Measurements from ENCODE around the gene XPO1.
"Not testable (repeated sequence)": the region's sequence is repeated elsewhere in the genome, so short reads cannot be mapped to it uniquely, and the experiment has no call there.

The XPO1 gene

GRCh38 chr2:61465045-61465444 is 73.1 kb downstream of the XPO1 start:
- peaks cover 21% of the 10 kb centered on the region; the same call in 1 of the 2 replicates for H3K4me1 ChIP-seq (ENCODE audit: control insufficient read depth, insufficient read depth, low read length)

DNA sequence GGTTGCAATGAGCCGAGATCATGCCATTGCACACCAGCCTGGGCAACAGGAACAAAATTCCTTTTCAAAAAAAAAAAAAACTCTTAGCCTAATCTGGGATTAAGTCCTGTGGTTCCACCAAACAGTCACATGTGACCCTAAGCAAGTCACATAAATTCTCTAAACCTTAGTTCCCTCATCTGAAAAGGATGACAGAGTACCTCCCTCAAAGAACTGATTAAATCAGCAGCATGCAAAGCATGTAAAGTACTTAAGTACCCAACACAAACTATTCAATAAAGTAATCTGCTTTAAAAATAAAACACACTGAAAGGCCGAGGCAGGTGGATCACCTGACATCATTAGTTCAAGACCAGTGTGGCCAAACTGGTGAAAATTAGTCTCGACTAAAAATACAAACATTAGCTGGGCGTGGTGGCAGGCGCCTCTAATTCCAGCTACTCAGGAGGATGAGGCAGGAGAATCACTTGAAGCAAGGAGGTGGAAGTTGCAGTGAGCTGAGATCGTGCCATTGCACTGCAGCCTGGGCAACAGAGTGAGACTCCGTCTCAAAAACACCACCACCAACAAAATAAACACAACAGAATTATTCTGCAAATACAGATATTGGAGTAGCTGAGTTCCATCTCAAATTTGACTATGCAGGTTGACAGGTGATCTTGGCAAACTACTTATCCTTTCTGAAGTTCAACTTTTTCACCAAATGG is 74.2 kb downstream of the XPO1 start:
- H3K4me1 ChIP-seq (ENCODE audit: control insufficient read depth, insufficient read depth, low read length), result 0 out of 2 replicates have a peak, but pooled peaks cover 17% of the 10 kb centered on the region
- no peak overlapping the region for H3K9ac ChIP-seq (ENCODE audit: low read length)
- H3K4me3 ChIP-seq (ENCODE audit: low read depth, low read length), result no peak overlapping the region
- no peak overlapping the region for H3K27ac ChIP-seq (ENCODE audit: low read depth, low read length)
- H3K36me3 ChIP-seq (ENCODE audit: control insufficient read depth, insufficient read depth, low read length), result peaks cover 11% of the 10 kb centered on the region
- no peaks in the 10 kb centered on the region for H3K9me3 ChIP-seq (ENCODE audit: control insufficient read depth, insufficient read depth, low read depth, low read length)
- H3K27me3 ChIP-seq (ENCODE audit: control insufficient read depth, insufficient read depth, low read length), result no peaks in the 10 kb centered on the region

More at GRCh38 chr2:61465045-61465444, 73.1 kb downstream of the XPO1 start:
- Histone ChIP-seq H3K27me3 (ENCODE audit: control insufficient read depth, insufficient read depth, low read length) (no peaks in the 10 kb centered on the region), H3K9ac (ENCODE audit: low read length) (no peak overlapping the region), H3K36me3 (ENCODE audit: control insufficient read depth, insufficient read depth, low read length) (peaks cover 11% of the 10 kb centered on the region), H3K4me3 (ENCODE audit: low read depth, low read length) (no peak overlapping the region), H3K27ac (ENCODE audit: low read depth, low read length) (no peak overlapping the region), H3K9me3 (ENCODE audit: control insufficient read depth, insufficient read depth, low read depth, low read length) (no peaks in the 10 kb centered on the region)

DNA sequence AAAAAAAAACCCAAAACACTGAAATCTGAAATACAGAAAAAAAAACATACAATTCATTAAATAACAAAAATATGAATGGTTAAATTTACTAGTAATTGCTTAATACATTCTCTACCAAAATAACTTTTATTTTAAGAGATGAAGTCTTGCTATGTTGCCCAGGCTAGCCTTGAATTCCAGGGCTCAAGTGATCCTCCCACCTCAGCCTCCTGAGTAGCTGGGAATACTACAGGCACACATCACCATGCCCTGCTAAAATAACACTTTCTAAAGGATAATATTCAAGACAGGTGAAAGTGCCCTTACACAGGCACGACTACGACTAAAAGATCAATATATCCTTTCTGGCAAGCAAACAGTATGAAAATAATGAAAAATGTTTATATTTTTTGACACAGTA is 76.8 kb downstream of the XPO1 start:
- Histone ChIP-seq H3K36me3 (ENCODE audit: control insufficient read depth, insufficient read depth, low read length) (no peaks in the 10 kb centered on the region), H3K9me3 (ENCODE audit: control insufficient read depth, insufficient read depth, low read depth, low read length) (no peaks in the 10 kb centered on the region), H3K9ac (ENCODE audit: low read length) (no peak overlapping the region), H3K4me3 (ENCODE audit: low read depth, low read length) (no peak overlapping the region), H3K27ac (ENCODE audit: low read depth, low read length) (no peak overlapping the region), H3K4me1 (ENCODE audit: control insufficient read depth, insufficient read depth, low read length) (0 out of 2 replicates have a peak, but pooled peaks cover 17% of the 10 kb centered on the region), H3K27me3 (ENCODE audit: control insufficient read depth, insufficient read depth, low read length) (no peaks in the 10 kb centered on the region)

DNA sequence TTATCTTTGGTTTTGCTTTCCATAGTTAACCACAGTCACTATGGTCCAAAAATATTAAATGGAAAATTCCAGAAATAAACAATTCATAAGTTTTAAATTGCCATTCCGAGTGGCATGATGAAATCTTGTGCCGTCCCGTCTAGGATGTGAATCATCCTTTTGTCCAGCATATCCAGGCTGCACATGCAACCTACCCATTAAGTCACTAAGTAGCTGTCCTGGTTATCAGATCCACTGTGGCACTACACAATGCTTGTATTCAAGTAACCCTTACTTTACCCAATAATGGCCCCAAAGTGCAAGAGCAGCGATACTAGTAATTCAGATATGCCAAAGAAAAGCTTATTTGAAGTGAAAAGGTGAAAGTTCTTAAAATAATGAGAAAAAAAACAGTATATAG is 78.0 kb downstream of the XPO1 start:
- Histone ChIP-seq H3K9me3 (ENCODE audit: control insufficient read depth, insufficient read depth, low read depth, low read length) (no peaks in the 10 kb centered on the region), H3K9ac (ENCODE audit: low read length) (no peak overlapping the region), H3K27ac (ENCODE audit: low read depth, low read length) (no peak overlapping the region), H3K36me3 (ENCODE audit: control insufficient read depth, insufficient read depth, low read length) (no peaks in the 10 kb centered on the region), H3K27me3 (ENCODE audit: control insufficient read depth, insufficient read depth, low read length) (no peaks in the 10 kb centered on the region), H3K4me1 (ENCODE audit: control insufficient read depth, insufficient read depth, low read length) (0 out of 2 replicates have a peak, but pooled peaks cover 14% of the 10 kb centered on the region), H3K4me3 (ENCODE audit: low read depth, low read length) (no peak overlapping the region)

GRCh38 chr2:61456746-61457420 is 81.3 kb downstream of the XPO1 start:
- H3K27me3 ChIP-seq (ENCODE audit: control insufficient read depth, insufficient read depth, low read length), result no peaks in the 10 kb centered on the region
- H3K4me3 ChIP-seq (ENCODE audit: low read depth, low read length), result no peak overlapping the region
- no peak overlapping the region for H3K27ac ChIP-seq (ENCODE audit: low read depth, low read length)
- no peaks in the 10 kb centered on the region for H3K9me3 ChIP-seq (ENCODE audit: control insufficient read depth, insufficient read depth, low read depth, low read length)
- no peak overlapping the region for H3K9ac ChIP-seq (ENCODE audit: low read length)
- no peaks in the 10 kb centered on the region for H3K4me1 ChIP-seq (ENCODE audit: control insufficient read depth, insufficient read depth, low read length)
- H3K36me3 ChIP-seq (ENCODE audit: control insufficient read depth, insufficient read depth, low read length), result no peaks in the 10 kb centered on the region; the same call in 1 of the 2 replicates

- no peaks in the 10 kb centered on the region for H3K9me3 ChIP-seq (ENCODE audit: control insufficient read depth, insufficient read depth, low read depth, low read length)
- no peaks in the 10 kb centered on the region for H3K27me3 ChIP-seq (ENCODE audit: control insufficient read depth, insufficient read depth, low read length)
- no peak overlapping the region for H3K27ac ChIP-seq (ENCODE audit: low read depth, low read length)
- no peaks in the 10 kb centered on the region; the same call in 1 of the 2 replicates for H3K36me3 ChIP-seq (ENCODE audit: control insufficient read depth, insufficient read depth, low read length)
- H3K4me1 ChIP-seq (ENCODE audit: control insufficient read depth, insufficient read depth, low read length), result no peaks in the 10 kb centered on the region
- H3K9ac ChIP-seq (ENCODE audit: low read length), result no peak overlapping the region
- no peak overlapping the region for H3K4me3 ChIP-seq (ENCODE audit: low read depth, low read length)
Observed at GRCh38 chr2:61456070-61456745, 81.9 kb downstream of the XPO1 start.

- H3K27ac ChIP-seq (ENCODE audit: low read depth, low read length); H3K9ac ChIP-seq (ENCODE audit: low read length); H3K27me3 ChIP-seq (ENCODE audit: control insufficient read depth, insufficient read depth, low read length); H3K9me3 ChIP-seq (ENCODE audit: control insufficient read depth, insufficient read depth, low read depth, low read length); H3K4me3 ChIP-seq (ENCODE audit: low read depth, low read length); H3K4me1 ChIP-seq (ENCODE audit: control insufficient read depth, insufficient read depth, low read length); H3K36me3 ChIP-seq (ENCODE audit: control insufficient read depth, insufficient read depth, low read length): not testable (repeated sequence)
Observed at GRCh38 chr2:61454972-61455371, 83.2 kb downstream of the XPO1 start.

- no peaks in the 10 kb centered on the region for H3K27me3 ChIP-seq (ENCODE audit: control insufficient read depth, insufficient read depth, low read length)
- H3K9me3 ChIP-seq (ENCODE audit: control insufficient read depth, insufficient read depth, low read depth, low read length), result no peaks in the 10 kb centered on the region
- H3K4me1 ChIP-seq (ENCODE audit: control insufficient read depth, insufficient read depth, low read length), result no peaks in the 10 kb centered on the region
- no peak overlapping the region for H3K4me3 ChIP-seq (ENCODE audit: low read depth, low read length)
- no peak overlapping the region for H3K27ac ChIP-seq (ENCODE audit: low read depth, low read length)
- no peaks in the 10 kb centered on the region; the same call in 1 of the 2 replicates for H3K36me3 ChIP-seq (ENCODE audit: control insufficient read depth, insufficient read depth, low read length)
- H3K9ac ChIP-seq (ENCODE audit: low read length), result no peak overlapping the region
Observed at GRCh38 chr2:61454383-61454782, 83.8 kb downstream of the XPO1 start.

DNA sequence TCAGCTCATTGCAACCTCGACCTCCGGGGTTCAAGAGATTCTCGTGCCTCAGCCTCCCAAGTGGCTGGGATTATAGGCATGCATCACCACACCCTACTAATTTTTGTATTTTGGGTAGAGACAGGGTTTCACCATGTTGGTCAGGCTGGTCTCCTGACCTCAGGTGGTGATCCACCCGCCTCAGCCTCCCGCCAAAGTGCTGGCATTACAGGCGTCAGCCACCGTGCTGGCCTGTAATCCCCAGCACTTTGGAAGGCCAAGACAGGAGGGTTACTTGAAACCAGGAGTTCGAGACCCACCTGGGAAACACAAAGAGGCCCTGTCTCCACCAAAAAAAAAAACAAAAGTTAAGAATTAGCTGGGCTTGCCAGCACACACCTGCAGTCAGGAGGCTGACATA is 85.8 kb downstream of the XPO1 start:
- no peaks in the 10 kb centered on the region for H3K9me3 ChIP-seq (ENCODE audit: control insufficient read depth, insufficient read depth, low read depth, low read length)
- H3K4me1 ChIP-seq (ENCODE audit: control insufficient read depth, insufficient read depth, low read length), result no peaks in the 10 kb centered on the region
- H3K9ac ChIP-seq (ENCODE audit: low read length), result no peak overlapping the region
- H3K36me3 ChIP-seq (ENCODE audit: control insufficient read depth, insufficient read depth, low read length), result no peaks in the 10 kb centered on the region; the same call in 1 of the 2 replicates
- no peaks in the 10 kb centered on the region for H3K27me3 ChIP-seq (ENCODE audit: control insufficient read depth, insufficient read depth, low read length)
- no peak overlapping the region for H3K27ac ChIP-seq (ENCODE audit: low read depth, low read length)
- H3K4me3 ChIP-seq (ENCODE audit: low read depth, low read length), result no peak overlapping the region

- Histone ChIP-seq H3K9ac (ENCODE audit: low read length) (no peak overlapping the region), H3K36me3 (ENCODE audit: control insufficient read depth, insufficient read depth, low read length) (no peaks in the 10 kb centered on the region; the same call in 1 of the 2 replicates), H3K4me1 (ENCODE audit: control insufficient read depth, insufficient read depth, low read length) (no peaks in the 10 kb centered on the region), H3K9me3 (ENCODE audit: control insufficient read depth, insufficient read depth, low read depth, low read length) (no peaks in the 10 kb centered on the region), H3K4me3 (ENCODE audit: low read depth, low read length) (no peak overlapping the region), H3K27ac (ENCODE audit: low read depth, low read length) (no peak overlapping the region), H3K27me3 (ENCODE audit: control insufficient read depth, insufficient read depth, low read length) (no peaks in the 10 kb centered on the region)
Observed at GRCh38 chr2:61451178-61451577, 87.0 kb downstream of the XPO1 start.

- Histone ChIP-seq H3K4me3 (ENCODE audit: low read depth, low read length) (no peak overlapping the region), H3K9ac (ENCODE audit: low read length) (no peak overlapping the region), H3K27ac (ENCODE audit: low read depth, low read length) (no peak overlapping the region), H3K36me3 (ENCODE audit: control insufficient read depth, insufficient read depth, low read length) (no peaks in the 10 kb centered on the region; the same call in 1 of the 2 replicates), H3K4me1 (ENCODE audit: control insufficient read depth, insufficient read depth, low read length) (no peaks in the 10 kb centered on the region), H3K9me3 (ENCODE audit: control insufficient read depth, insufficient read depth, low read depth, low read length) (no peaks in the 10 kb centered on the region), H3K27me3 (ENCODE audit: control insufficient read depth, insufficient read depth, low read length) (no peaks in the 10 kb centered on the region)
Observed at GRCh38 chr2:61450144-61450543, 88.0 kb downstream of the XPO1 start.

Data from HUES6 (cell line).